B cell (primary cell): ENCODE data around the gene MORF4L1. TPM values are rescaled to one million over a fixed set of nuclear protein-coding genes. Genes with fewer than 3 reads are reported as not detected.

Experiments used
- ATAC-seq: fragments of 200-7000 bp; cut with Tn5 transposase; one replicate; pipeline ENCODE4 v1.10.0; 2021; ENCODE audit warnings: low read depth, mild to moderate bottlenecking, moderate number of reproducible peaks, moderate library complexity
- CTCF ChIA-PET: fragments of 350-600 bp; sonication (Branson Sonifier 250); formaldehyde crosslinking; loops from one replicate; lab custom pipeline; 2021; ENCODE audit warnings: antibody characterized with exemption, inconsistent platforms; lab: Charles Lee
- POLR2A ChIA-PET: fragments of 350-600 bp; sonication (Branson Sonifier 250); formaldehyde crosslinking; loops from one replicate; lab custom pipeline; 2021; ENCODE audit warnings: antibody characterized with exemption; lab: Charles Lee
- DNase-seq: peaks from one replicate; pipeline ENCODE4 v3.0.0; 2013
- H2AFZ ChIP-seq: 2 replicates; pipeline ENCODE4 v1.6.1; 2012; ENCODE audit warnings: mild to moderate bottlenecking, low read depth, low read length; ENCODE audit not compliant: insufficient read depth, poor library complexity, severe bottlenecking
- H3K27ac ChIP-seq, 2 donors: 1 replicate in 1 of 2; 2 replicates in 1 of 2; pipeline ENCODE4 v1.5.1; 2012 to 2013; ENCODE audit warnings: low read length in 2 of 2, mild to moderate bottlenecking in 2 of 2, moderate library complexity in 1 of 2
- H3K27me3 ChIP-seq, 4 experiments: fragments of 200-600 bp in 1 of 4; sonication (generic) in 1 of 4; replicated peaks in 1 of 4; 1 replicate in 2 of 4; 2 replicates in 2 of 4; pipeline versions ENCODE4 v1.6.1 to v1.7.0; 2013 to 2016; ENCODE audit warnings: low read length in 3 of 4, mild to moderate bottlenecking in 2 of 4, mixed read lengths in 1 of 4, moderate library complexity in 1 of 4; ENCODE audit not compliant: insufficient read depth in 4 of 4, control insufficient read depth in 3 of 4; ENCODE audit errors: control extremely low read depth in 1 of 4
- H3K36me3 ChIP-seq, 2 experiments: replicated peaks in 1 of 2; 1 replicate in 1 of 2; 2 replicates in 1 of 2; pipeline versions ENCODE4 v1.6.1 to v1.7.1; 2013; ENCODE audit warnings: low read length in 1 of 2; ENCODE audit not compliant: insufficient read depth in 2 of 2, control insufficient read depth in 1 of 2; ENCODE audit errors: control extremely low read depth in 1 of 2, extremely low read depth in 1 of 2
- H3K4me1 ChIP-seq, 2 donors: fragments of 200-600 bp in 1 of 2; sonication (generic) in 1 of 2; 1 replicate in 1 of 2; 2 replicates in 1 of 2; pipeline versions ENCODE4 v1.5.1 to v1.6.1; 2013 to 2017; ENCODE audit warnings: low read length in 2 of 2; ENCODE audit not compliant: control insufficient read depth in 2 of 2, insufficient read depth in 2 of 2
- H3K4me2 ChIP-seq: replicated peaks from 2 replicates; pipeline ENCODE3; 2012; ENCODE audit warnings: mild to moderate bottlenecking, low read depth, low read length; ENCODE audit not compliant: poor library complexity, severe bottlenecking
- H3K4me3 ChIP-seq, 5 experiments: fragments of 200-600 bp in 1 of 5; sonication (generic) in 1 of 5; 1 replicate in 3 of 5; 2 replicates in 2 of 5; pipeline versions ENCODE4 v1.5.1 to v1.7.0; 2011 to 2016; ENCODE audit warnings: low read length in 4 of 5, mild to moderate bottlenecking in 4 of 5, low read depth in 2 of 5, control low read depth in 1 of 5, moderate library complexity in 1 of 5; ENCODE audit not compliant: insufficient read depth in 1 of 5; ENCODE audit errors: control extremely low read depth in 1 of 5, extremely low read depth in 1 of 5
- H3K79me2 ChIP-seq: fragments of 200-600 bp; sonication (generic); one replicate; pipeline ENCODE4 v1.6.0; 2016; ENCODE audit warnings: low read length; ENCODE audit not compliant: control insufficient read depth, insufficient read depth
- H3K9ac ChIP-seq: fragments of 200-600 bp; sonication (generic); 2 replicates; pipeline ENCODE4 v1.6.1; 2017; ENCODE audit warnings: mild to moderate bottlenecking, low read length, moderate library complexity
- H3K9me3 ChIP-seq, 3 donors: one replicate each; pipeline versions ENCODE4 v1.6.1 to v1.7.1; 2013; ENCODE audit warnings: low read length in 2 of 3; ENCODE audit not compliant: control insufficient read depth in 2 of 3, insufficient read depth in 1 of 3; ENCODE audit errors: control extremely low read depth in 1 of 3
- H4K20me1 ChIP-seq: 2 replicates; pipeline ENCODE4 v1.6.0; 2012; ENCODE audit warnings: mild to moderate bottlenecking, low read length; ENCODE audit not compliant: insufficient read depth, control insufficient read depth, poor library complexity, severe bottlenecking
- H3K27ac Mint-ChIP-seq: one replicate; pipeline ENCODE4 v1.8.0; 2021; ENCODE audit warnings: mixed read lengths
- H3K27me3 Mint-ChIP-seq: one replicate; pipeline ENCODE4 v1.8.0; 2021; ENCODE audit warnings: mixed read lengths
- H3K4me1 Mint-ChIP-seq: one replicate; pipeline ENCODE4 v1.8.0; 2021; ENCODE audit warnings: mixed read lengths
- H3K4me3 Mint-ChIP-seq: one replicate; pipeline ENCODE4 v1.8.0; 2021; ENCODE audit warnings: mixed read lengths
- H3K9me3 Mint-ChIP-seq: one replicate; pipeline ENCODE4 v1.8.0; 2022; ENCODE audit warnings: mixed read lengths; ENCODE audit not compliant: insufficient read depth
- EZH2 ChIP-seq: IDR thresholded peaks from 2 replicates; pipeline ENCODE4 v1.6.1; 2012; ENCODE audit warnings: borderline replicate concordance, low read depth, mild to moderate bottlenecking, moderate library complexity, low read length; ENCODE audit not compliant: insufficient read depth, poor library complexity, severe bottlenecking
- WGBS: methylation state at CpG from one replicate; pipeline ENCODE4 v1.1.5; 2013; ENCODE audit warnings: missing lambda C conversion rate; ENCODE audit not compliant: insufficient coverage; 5-methylcytosine and 5-hydroxymethylcytosine counted together
- intact Hi-C: fragments of 100-400 bp; cut with micrococcal nuclease; formaldehyde crosslinking; loops from one replicate; pipeline ENCODE4 v1.10.0; 2022
- polyA plus RNA-seq: library from polyadenylated mRNA; depleted of rRNA; stranded (reverse); fragments of >200 nt; gene quantifications from 2 replicates; pipeline ENCODE4 v1.2.3, GENCODE V29; 2012
- total RNA-seq, 2 donors: library from RNA; stranded (reverse); fragments of 120-200 nt in 1 of 2; gene quantifications; 1 replicate in 1 of 2; 2 replicates in 1 of 2; pipeline versions ENCODE4 v1.2.3 to v1.2.4, GENCODE V29; 2013 to 2022
- TF ChIP-seq, protein P1 (sequence below): fragments of 200-600 bp; IDR thresholded peaks from one replicate; pipeline ENCODE4 v1.8.0; 2022; ENCODE audit warnings: antibody characterized with exemption, mild to moderate bottlenecking

Gene MORF4L1
- total and polyA plus RNA-seq, 2 donors (not counting 1 experiment from before 2014, with no cell fraction given): 79.0 to 242 TPM

- Histone ChIP-seq H3K4me3 (peak overlapping the region in 1 of 5 experiments; percentile 11), H3K79me2 (peaks cover 23% of the 10 kb centered on the region), H3K4me2 (peak overlapping the region; percentile 55), H3K27ac (peak overlapping the region; percentile 54 to 86), H3K27me3 (no peaks in the 10 kb centered on the region), H3K4me1 (peaks cover 52 to 64% of the 10 kb centered on the region in 2 donors), H4K20me1 (no peaks in the 10 kb centered on the region), H3K36me3 (peaks cover 0 to 48% of the 10 kb centered on the region in 2 experiments), H3K9ac (peak overlapping the region; percentile 28), H2AFZ (peak overlapping the region; percentile 21), H3K9me3 (peaks cover 0 to 9% (median 0%) of the 10 kb centered on the region in 3 donors)
- TF ChIP-seq, protein P1, sequence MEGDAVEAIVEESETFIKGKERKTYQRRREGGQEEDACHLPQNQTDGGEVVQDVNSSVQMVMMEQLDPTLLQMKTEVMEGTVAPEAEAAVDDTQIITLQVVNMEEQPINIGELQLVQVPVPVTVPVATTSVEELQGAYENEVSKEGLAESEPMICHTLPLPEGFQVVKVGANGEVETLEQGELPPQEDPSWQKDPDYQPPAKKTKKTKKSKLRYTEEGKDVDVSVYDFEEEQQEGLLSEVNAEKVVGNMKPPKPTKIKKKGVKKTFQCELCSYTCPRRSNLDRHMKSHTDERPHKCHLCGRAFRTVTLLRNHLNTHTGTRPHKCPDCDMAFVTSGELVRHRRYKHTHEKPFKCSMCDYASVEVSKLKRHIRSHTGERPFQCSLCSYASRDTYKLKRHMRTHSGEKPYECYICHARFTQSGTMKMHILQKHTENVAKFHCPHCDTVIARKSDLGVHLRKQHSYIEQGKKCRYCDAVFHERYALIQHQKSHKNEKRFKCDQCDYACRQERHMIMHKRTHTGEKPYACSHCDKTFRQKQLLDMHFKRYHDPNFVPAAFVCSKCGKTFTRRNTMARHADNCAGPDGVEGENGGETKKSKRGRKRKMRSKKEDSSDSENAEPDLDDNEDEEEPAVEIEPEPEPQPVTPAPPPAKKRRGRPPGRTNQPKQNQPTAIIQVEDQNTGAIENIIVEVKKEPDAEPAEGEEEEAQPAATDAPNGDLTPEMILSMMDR: no peak
- no peak for TF ChIP-seq EZH2
- ChIA-PET CTCF (interaction anchor here (1.2 to 4.1 kb wide), 5 partner anchors 28 to 247 kb away, joined by 4 to 26 read pairs (median 10); no protein-coding TSS in a partner anchor), POLR2A (interaction anchor here (1.5 to 1.9 kb wide), 2 partner anchors 40 to 67 kb away, joined by 4 to 5 read pairs; no protein-coding TSS in a partner anchor)
- DNase-seq (no peak), ATAC-seq (no peak)
- Mint-ChIP-seq H3K4me3 (peak overlapping the region; percentile 73), H3K27me3 (no peaks in the 10 kb centered on the region), H3K4me1 (peaks cover 50% of the 10 kb centered on the region), H3K27ac (peak overlapping the region; percentile 89), H3K9me3 (no peaks in the 10 kb centered on the region)
- intact Hi-C loops: no loop called here
- WGBS: 40% methylated on average over 14 of the region's 14 CpGs
Measured at GRCh38 chr15:78937132-78937739, 64.5 kb downstream of the MORF4L1 start.
